HuH-7.5 (cell line): ENCODE measurements around the gene PTPRN2.

Experiments used
- DNase-seq: peaks from one replicate; pipeline ENCODE4 v3.0.0; 2011; ENCODE audit warnings: low spot score

Gene PTPRN2

DNA sequence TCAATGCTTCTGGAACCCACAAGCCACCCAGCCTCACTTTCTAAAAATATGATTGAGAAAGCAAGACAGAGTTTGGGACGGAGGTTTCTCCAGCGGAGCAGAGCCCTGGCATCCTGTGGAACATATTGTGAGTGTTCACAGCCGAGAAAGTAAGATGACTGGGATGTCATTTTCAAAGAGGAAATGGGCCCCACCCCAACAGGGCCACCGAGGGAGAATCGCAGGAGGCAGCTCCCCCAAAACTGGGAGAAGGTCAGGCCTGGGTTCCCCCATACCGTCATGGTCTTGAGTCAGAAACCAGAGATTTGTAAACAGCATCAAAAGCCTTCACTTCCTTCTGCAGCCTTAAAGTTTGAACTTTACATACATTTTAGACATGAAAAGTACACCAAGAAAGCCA, 560.0 kb downstream of the PTPRN2 start:
- DNase-seq, result no peak

DNA sequence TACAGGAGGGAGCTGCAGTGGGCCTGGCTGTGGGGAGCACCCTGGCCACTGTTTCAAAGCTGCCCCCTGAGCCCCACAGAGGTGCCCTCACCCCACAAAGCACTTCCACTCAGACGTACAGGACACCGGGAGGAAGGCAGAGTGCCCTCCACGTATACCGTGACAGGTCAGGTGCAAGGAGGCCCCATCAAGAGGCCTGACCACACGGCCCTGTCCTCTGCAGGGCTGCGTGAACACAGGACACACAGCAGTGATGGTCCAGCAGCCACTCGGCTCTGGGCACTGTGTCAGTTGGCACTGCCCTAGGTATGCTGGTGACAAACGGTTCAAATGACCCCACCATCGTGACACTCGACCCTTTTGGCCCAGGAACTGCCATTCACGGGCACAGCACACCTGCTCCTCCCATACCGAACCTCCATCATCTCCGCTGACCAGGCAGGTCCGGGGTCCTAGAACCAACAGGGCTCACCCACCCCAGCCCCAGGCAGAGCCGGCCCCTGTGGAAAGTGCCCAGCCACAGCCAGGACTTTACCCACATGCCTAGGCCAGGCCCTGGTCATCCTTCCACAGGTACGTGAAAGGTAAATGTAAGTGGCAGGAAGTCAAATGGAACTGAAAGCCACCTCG, 560.9 kb downstream of the PTPRN2 start:
- DNase-seq, result no peak

- DNase-seq, result no peak
These were observed 561.7 kb downstream of the PTPRN2 start for GRCh38 chr7:158025686-158026600.

- DNase-seq, result no peak
These were observed 562.7 kb downstream of the PTPRN2 start for GRCh38 chr7:158024881-158025280.

DNA sequence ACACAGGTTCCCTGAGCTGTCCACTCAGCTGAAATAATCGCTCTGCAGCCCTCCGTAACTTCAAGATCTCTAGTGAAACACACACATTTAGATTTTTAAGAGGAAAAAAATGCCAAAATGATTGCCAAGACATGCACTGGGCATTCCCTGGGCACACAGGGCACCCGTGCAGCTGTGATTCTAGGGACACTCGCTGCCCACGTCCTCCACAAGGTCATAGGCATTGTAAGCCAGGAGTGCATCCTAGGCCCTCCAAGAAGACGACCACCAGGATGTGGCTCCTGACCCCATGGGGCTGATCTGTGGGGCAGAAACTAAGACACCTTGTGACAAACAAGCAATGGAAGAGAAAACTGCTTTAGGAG, 563.3 kb downstream of the PTPRN2 start:
- no peak for DNase-seq

- DNase-seq, result no peak
These were observed 563.8 kb downstream of the PTPRN2 start for GRCh38 chr7:158023681-158024350.

DNA sequence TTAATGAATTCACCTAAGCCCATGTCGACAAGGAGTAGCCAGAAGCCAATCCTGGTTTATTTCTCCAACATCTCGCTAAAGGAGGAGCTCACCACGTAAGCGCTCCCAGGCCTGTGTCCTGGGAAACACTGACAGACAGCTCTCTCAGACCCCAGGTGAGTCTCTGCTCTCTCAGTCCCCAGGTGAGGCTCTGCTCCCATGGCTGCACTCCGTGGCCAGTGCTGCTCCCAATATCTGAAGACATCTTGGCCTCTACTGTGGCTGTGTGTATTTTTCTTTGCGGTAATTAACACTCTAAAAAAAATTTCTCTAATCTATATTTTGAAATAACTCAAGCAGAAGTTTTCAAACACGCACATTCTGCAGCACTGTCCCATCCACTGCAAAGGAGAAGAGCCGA, 564.5 kb downstream of the PTPRN2 start:
- DNase-seq, result no peak

DNA sequence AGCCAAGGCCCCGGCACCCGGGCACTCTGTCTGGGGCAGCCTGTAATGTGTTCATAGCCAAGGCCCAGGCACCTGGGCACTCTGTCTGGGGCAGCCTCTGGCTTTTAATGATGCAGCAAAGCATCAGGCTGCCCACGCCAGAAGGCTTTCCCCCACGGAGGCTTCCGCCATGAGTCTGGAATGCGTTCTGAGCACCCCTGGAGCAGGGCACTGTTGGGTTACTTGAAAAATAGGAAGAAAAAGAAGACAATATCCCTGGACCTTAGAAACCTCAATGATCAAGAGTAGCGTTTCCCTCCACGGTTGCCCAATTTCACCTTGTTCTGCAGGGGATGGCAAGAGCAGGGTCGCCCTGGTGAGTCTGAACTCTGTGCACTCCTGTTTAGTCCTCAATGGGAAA, 565.0 kb downstream of the PTPRN2 start:
- no peak for DNase-seq

GRCh38 chr7:158021836-158022235, 565.8 kb downstream of the PTPRN2 start:
- no peak for DNase-seq

DNA sequence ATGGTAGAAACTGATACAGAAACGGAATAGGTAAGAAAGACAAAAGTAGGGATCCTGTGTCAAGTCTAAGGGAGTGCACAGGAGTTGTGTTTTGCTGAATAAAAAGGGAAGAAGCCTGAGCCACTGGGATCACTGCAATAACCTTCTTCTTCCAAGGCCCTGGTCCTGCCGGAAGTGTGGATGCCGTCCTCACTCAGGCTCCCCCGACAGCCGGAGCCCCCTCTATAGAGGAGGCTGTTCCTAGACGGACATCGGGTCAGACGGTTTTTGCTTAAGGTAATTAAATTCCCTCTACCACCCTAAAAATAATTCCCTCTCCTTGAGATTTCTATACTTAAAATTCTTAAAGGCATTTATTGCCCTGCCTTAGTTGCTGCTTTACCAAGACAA, 566.9 kb downstream of the PTPRN2 start:
- no peak for DNase-seq

GRCh38 chr7:158019726-158020705, 567.6 kb downstream of the PTPRN2 start:
- DNase-seq, result no peak

DNA sequence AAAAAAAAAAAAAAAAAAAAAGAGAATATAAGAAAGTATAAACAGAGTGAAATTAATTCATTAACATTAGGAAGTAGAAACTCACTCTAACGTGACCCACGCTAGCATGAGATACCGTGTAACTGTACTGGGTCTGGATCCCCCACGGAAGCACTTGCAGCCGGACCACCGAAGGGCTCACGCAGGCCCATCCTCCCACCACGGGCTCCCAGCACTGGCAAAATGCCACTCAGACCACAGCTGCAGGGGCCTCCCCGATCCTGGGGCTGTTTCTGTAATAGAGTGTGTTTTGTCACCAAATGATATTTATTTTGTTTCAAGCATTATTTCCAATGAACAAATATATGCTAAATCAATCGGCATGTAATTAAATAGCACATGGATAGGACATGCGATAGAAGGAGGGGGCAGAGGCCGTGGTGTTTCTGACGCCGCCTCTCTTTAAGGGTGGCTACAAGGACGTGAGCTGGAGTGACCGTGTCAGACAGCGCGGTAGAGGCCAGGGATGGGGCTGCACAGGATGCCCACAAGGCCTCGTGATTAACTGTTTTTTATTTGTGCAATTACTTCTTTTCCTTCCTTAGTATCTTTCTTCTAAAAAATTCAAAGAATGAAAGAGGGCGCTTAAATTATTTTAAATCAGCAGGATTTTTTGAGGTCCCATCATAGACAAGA, 568.5 kb downstream of the PTPRN2 start:
- no peak for DNase-seq

- DNase-seq, result no peak
These were observed 569.4 kb downstream of the PTPRN2 start for GRCh38 chr7:158018098-158018762.

DNA sequence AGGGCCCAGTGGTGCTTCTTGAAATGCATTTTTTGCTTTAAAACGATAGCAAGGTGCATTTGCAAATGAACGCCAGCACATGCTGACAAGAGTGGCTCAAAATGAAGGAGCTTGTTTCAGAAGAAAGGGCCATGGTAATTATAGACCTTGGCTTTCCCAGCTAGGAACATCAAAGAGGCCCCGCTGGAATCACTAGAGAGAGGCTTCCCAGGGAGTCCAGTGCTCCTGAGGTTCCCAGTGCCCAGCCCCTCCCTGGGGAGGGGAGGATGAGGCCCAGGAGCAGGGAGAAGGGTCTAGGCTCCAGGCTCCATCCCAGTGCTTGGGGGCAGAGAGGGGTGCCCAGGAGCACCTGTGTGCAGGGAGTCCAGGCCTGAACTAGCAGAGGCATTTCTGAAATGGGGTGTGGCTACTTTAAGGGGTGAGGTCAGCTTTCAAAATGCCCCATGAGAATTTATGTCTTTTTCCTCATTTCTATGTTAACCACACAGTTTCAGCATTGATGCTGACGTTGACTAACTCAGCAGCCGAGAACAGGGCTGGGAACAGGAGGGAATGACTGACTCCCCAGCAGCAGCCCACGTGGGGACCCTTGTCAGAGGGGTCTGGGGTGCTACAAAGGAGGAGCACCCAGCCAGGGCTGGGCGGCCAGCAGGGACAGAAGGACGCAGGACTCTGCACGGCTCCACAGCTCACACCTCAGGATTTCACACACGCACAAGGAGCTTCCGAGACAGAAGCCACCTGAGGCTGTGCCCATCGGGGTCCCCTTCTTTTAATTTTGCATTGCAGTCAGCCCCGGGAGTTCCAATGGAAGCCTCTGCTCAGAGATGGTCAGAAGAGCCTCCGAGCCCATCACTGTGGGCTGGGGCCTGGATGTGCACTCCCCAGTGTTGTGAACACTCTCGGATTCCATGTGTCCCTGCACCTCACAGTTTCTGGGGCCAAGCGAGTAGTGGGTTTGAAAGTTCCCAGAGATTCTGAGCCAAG, 570.2 kb downstream of the PTPRN2 start:
- no peak for DNase-seq

DNA sequence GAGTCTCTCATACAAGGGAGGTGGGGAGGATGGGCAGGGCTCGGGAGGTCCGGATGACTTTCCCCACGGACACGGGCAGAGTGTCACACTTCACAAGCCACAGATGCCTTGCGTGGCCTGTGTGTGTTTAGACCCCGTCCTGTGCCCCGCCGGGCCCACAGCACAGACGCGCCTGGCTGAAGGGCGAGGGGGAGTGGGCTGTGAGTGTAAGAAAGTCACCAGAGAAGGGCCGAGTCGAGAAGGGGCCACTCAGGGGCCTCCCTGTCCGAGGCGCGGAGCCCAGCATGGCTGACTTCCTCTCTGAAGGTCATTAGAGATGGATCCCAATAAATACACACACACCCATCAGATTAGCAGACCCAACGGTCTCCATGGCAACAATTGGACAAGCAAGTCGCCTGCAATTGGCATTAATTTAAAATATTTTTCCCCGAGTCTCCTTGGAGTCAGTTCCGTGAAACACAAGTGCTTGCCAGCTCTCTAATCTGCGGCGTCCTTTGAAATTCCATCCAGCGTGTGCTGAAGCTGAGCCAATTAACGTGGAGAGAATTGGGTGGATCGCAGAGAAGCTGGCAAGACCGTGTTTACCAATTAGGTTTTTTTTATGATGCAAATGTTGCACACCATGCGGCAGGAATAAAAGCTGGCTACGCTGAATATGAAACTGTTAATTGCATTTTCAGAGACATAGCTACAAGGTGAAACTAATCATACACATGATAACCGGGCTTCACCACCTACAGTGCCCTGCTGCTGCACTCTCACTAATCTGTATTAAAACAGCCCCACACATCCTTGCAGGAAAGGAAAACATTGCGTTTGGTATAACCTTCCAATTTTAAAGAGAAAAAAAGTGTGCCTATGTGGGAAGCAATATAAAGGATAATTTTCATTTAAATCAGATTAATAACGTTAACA, 571.2 kb downstream of the PTPRN2 start:
- no peak for DNase-seq

DNA sequence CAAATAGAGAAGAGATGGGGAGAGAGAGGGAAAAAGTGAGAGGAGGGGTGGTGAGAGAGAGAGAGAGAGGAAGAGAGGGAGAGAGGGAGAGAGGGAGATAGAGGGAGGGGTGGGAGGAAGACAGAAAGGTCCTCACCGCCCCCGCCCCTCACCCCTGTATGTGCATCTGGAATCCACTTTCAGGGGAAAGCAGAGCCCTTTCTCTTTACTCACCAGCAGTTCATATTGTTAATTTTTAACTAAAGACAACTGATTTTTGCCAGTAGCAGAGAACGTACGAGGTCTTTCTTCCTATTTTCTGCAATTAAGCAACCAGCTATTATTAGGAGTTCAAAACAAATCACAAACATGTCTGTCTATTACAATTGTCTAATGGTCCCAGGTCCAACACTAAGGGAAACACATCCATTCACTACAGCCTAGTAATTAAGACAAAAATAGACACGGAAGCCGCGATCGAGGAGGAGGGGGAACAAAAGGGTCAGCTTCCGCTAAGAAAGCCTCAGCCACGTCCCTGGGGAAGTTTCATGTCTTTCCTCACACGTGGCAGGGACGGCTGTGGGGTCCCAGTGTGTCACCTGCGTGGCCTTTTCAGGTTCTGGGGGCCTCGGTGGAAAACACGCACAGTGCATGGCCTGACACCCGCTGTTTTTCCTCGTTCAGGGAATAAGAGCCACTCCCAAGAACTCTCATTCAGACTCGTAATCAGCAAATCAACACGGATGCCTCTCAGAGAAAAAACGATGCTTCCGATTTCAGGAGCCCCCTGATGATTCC, 572.0 kb downstream of the PTPRN2 start:
- DNase-seq, result no peak

- DNase-seq, result no peak
These were observed 572.6 kb downstream of the PTPRN2 start for GRCh38 chr7:158014976-158015375.
